Measurements from ENCODE around the gene GATD1. TPM values are rescaled to one million over a fixed set of nuclear protein-coding genes. Genes with fewer than 3 reads are reported as not detected.

GATD1 gene
- polyA plus RNA-seq, 1 donor from 2014 or later = 146 TPM

GRCh38 chr11:823441-824291 is 46.4 kb upstream of the GATD1 start:
- Histone ChIP-seq H3K9me2 (ENCODE audit: insufficient read depth, low read length) (no peaks in the 10 kb centered on the region), H3K9ac (ENCODE audit: low read length) (no peak overlapping the region), H3K27me3 (ENCODE audit: insufficient read depth, low read depth, low read length) (peaks cover 18% of the 10 kb centered on the region), H3K79me2 (replicated peaks; ENCODE audit: insufficient read depth, low read length) (peaks cover 3% of the 10 kb centered on the region), H3K9me3 (ENCODE audit: low read length) (no peaks in the 10 kb centered on the region), H3K4me3 (ENCODE audit: low read length) (no peak overlapping the region), H3K4me2 (ENCODE audit: low read length) (no peak overlapping the region), H3F3A (ENCODE audit: insufficient read depth, low read length, poor library complexity, severe bottlenecking) (no peaks in the 10 kb centered on the region), H4K20me1 (ENCODE audit: insufficient read depth) (no peaks in the 10 kb centered on the region), H2AFZ (ENCODE audit: low read depth, low read length) (no peak overlapping the region), H3K27ac (ENCODE audit: low read length) (no peak overlapping the region), H3K36me3 (ENCODE audit: insufficient read depth, low read length) (no peaks in the 10 kb centered on the region)
- TF ChIP-seq EZH2 (IDR thresholded peaks at IDR 0.05; ENCODE audit: borderline replicate concordance, insufficient read depth, low read length, poor library complexity, severe bottlenecking) = no peak
- TF ChIP-seq SMC3 (conservative IDR thresholded peaks at IDR 0.05; ENCODE audit: poor library complexity) = no peak
- TF ChIP-seq, protein P1, sequence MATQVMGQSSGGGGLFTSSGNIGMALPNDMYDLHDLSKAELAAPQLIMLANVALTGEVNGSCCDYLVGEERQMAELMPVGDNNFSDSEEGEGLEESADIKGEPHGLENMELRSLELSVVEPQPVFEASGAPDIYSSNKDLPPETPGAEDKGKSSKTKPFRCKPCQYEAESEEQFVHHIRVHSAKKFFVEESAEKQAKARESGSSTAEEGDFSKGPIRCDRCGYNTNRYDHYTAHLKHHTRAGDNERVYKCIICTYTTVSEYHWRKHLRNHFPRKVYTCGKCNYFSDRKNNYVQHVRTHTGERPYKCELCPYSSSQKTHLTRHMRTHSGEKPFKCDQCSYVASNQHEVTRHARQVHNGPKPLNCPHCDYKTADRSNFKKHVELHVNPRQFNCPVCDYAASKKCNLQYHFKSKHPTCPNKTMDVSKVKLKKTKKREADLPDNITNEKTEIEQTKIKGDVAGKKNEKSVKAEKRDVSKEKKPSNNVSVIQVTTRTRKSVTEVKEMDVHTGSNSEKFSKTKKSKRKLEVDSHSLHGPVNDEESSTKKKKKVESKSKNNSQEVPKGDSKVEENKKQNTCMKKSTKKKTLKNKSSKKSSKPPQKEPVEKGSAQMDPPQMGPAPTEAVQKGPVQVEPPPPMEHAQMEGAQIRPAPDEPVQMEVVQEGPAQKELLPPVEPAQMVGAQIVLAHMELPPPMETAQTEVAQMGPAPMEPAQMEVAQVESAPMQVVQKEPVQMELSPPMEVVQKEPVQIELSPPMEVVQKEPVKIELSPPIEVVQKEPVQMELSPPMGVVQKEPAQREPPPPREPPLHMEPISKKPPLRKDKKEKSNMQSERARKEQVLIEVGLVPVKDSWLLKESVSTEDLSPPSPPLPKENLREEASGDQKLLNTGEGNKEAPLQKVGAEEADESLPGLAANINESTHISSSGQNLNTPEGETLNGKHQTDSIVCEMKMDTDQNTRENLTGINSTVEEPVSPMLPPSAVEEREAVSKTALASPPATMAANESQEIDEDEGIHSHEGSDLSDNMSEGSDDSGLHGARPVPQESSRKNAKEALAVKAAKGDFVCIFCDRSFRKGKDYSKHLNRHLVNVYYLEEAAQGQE (IDR thresholded peaks at IDR 0.05; ENCODE audit: borderline replicate concordance) = no peak
- no peak for TF ChIP-seq POLR2AphosphoS5 (IDR thresholded peaks at IDR 0.05)
- TF ChIP-seq EP300 (conservative IDR thresholded peaks at IDR 0.05; ENCODE audit: poor library complexity, severe bottlenecking) = no peak
- no peak for TF ChIP-seq TAF1 (IDR thresholded peaks at IDR 0.05; ENCODE audit: low read depth)
- TF ChIP-seq RAD21 (conservative IDR thresholded peaks at IDR 0.05) = no peak
- no peak for TF ChIP-seq CTCF (IDR thresholded peaks at IDR 0.05; ENCODE audit: poor library complexity, severe bottlenecking)
- TF ChIP-seq MXI1 (conservative IDR thresholded peaks at IDR 0.05; ENCODE audit: poor library complexity, severe bottlenecking) = no peak

- no peak overlapping the region for H3K4me3 ChIP-seq (ENCODE audit: low read length)
- H3K9me3 ChIP-seq (ENCODE audit: low read length) = no peaks in the 10 kb centered on the region
- H3K27me3 ChIP-seq (ENCODE audit: insufficient read depth, low read depth, low read length) = peaks cover 9% of the 10 kb centered on the region
- no peak overlapping the region for H3K9ac ChIP-seq (ENCODE audit: low read length)
- no peaks in the 10 kb centered on the region for H3K36me3 ChIP-seq (ENCODE audit: insufficient read depth, low read length)
- H3K9me2 ChIP-seq (ENCODE audit: insufficient read depth, low read length) = no peaks in the 10 kb centered on the region
- H3K4me2 ChIP-seq (ENCODE audit: low read length) = no peak overlapping the region
- no peaks in the 10 kb centered on the region for H4K20me1 ChIP-seq (ENCODE audit: insufficient read depth)
- H2AFZ ChIP-seq (ENCODE audit: low read depth, low read length) = no peak overlapping the region
- H3K79me2 ChIP-seq (replicated peaks; ENCODE audit: insufficient read depth, low read length) = peaks cover 3% of the 10 kb centered on the region
- TF ChIP-seq CTCF (IDR thresholded peaks at IDR 0.05; ENCODE audit: poor library complexity, severe bottlenecking) (no peak), EZH2 (IDR thresholded peaks at IDR 0.05; ENCODE audit: borderline replicate concordance, insufficient read depth, low read length, poor library complexity, severe bottlenecking) (no peak), RAD21 (conservative IDR thresholded peaks at IDR 0.05) (no peak), SMC3 (conservative IDR thresholded peaks at IDR 0.05; ENCODE audit: poor library complexity) (no peak), TAF1 (IDR thresholded peaks at IDR 0.05; ENCODE audit: low read depth) (no peak), EP300 (conservative IDR thresholded peaks at IDR 0.05; ENCODE audit: poor library complexity, severe bottlenecking) (no peak)
- TF ChIP-seq, protein P1 (IDR thresholded peaks at IDR 0.05; ENCODE audit: borderline replicate concordance) = no peak
- no peaks in the 10 kb centered on the region for H3F3A ChIP-seq (ENCODE audit: insufficient read depth, low read length, poor library complexity, severe bottlenecking)
- no peak overlapping the region for H3K27ac ChIP-seq (ENCODE audit: low read length)
Observed at GRCh38 chr11:821512-822371, 44.5 kb upstream of the GATD1 start.

All from neural cell (in vitro differentiated cells).